ENCODE measurements around the gene NDST1. TPM values are rescaled to one million over a fixed set of nuclear protein-coding genes. Genes with fewer than 3 reads are reported as not detected.

The NDST1 gene
- total and polyA plus RNA-seq, 2 of the 8 experiments (the other 6 are each of a cell fraction or from before 2014, with no cell fraction given) = 27.0 to 72.0 TPM

DNA sequence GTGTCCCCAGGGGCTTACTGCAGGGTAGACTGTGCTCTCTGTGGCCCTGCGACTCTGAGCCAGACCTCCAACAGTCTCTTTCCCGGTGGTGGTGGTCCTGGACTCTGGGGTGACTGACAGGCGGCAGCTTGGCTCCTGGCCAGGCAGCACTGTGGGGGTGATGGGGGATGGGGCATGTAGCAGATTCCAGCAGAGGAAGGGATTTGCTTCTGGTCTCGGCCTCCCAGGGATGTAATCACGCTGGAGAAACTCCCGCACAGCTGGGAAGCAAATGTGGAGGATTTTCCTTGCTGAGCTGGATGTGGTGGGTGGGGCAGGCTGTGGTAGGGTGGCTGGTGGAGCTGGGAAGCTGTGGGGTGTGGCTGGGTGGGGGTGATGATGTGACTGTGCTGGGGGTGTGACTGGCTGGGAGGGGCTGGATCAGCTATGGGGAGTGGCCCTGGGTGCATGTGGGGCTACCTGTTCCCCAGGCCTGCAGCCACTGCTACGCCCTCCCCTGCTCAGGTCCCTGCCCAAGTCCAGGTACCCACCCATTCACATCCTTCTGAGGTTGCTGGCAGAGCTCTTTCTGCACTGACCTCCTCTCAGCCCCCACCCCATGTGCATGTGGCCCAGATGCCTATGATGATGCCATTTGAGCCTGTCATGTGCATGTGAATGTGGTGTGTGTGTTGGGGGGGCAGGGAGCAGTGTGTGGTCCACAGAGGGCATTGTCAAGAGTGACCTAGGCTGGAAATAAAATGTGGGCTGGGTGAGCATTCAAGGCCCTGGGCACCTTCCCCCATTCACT lies 3.8 kb downstream of the NDST1 start (continued):
- TF ChIP-seq SRF (IDR thresholded peaks at IDR 0.05; ENCODE audit: low read depth, low read length) (no peak), SP1 (IDR thresholded peaks at IDR 0.05; ENCODE audit: low read depth, low read length) (0 out of 2 replicates have a peak, but pooled peaks have one; percentile 18)
